Measurements from ENCODE around the gene NPAS3.

DNA sequence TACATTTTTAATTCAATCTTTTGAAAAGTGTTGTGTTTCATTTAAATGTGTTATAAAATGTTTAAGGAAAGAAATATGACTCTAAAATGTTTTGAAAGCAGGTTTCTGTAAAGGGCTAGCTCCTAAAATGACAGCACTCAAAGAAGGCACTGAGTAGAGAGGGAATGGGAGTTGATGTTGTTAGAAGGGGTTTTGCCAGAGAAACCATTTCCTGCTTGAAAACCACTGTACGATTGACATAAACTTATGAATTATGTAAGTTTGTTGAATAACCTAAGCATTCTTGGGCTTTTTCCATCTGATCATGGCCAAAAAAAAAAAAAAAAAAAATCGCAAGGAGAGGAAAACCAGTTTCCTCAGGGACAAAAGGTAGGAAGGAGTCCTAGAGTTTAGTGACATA is 778.2 kb downstream of the NPAS3 start:
- TF ChIP-seq, protein P1, sequence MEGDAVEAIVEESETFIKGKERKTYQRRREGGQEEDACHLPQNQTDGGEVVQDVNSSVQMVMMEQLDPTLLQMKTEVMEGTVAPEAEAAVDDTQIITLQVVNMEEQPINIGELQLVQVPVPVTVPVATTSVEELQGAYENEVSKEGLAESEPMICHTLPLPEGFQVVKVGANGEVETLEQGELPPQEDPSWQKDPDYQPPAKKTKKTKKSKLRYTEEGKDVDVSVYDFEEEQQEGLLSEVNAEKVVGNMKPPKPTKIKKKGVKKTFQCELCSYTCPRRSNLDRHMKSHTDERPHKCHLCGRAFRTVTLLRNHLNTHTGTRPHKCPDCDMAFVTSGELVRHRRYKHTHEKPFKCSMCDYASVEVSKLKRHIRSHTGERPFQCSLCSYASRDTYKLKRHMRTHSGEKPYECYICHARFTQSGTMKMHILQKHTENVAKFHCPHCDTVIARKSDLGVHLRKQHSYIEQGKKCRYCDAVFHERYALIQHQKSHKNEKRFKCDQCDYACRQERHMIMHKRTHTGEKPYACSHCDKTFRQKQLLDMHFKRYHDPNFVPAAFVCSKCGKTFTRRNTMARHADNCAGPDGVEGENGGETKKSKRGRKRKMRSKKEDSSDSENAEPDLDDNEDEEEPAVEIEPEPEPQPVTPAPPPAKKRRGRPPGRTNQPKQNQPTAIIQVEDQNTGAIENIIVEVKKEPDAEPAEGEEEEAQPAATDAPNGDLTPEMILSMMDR (IDR thresholded peaks at IDR 0.05): no peak
- no peak for TF ChIP-seq POLR2A (IDR thresholded peaks at IDR 0.05)
